Renal cortex interstitium (tissue), 11 donors: Measurements from ENCODE around the gene STYX. TPM values are rescaled to one million over a fixed set of nuclear protein-coding genes. Genes with fewer than 3 reads are reported as not detected.

ENCODE experiments used
- DNase-seq, 11 donors: peaks; one replicate each; pipeline ENCODE4 v3.0.0-alpha.2; 2013; ENCODE audit warnings: low read depth in 9 of 11, low spot score in 4 of 11; ENCODE audit errors: extremely low read depth in 1 of 11
- polyA plus RNA-seq, 3 donors: library from polyadenylated mRNA; unstranded; fragments of 120-200 nt; gene quantifications; one replicate each; pipeline ENCODE4 v1.2.1, GENCODE V29; 2013; ENCODE audit not compliant: insufficient read length in 3 of 3

The STYX gene
- polyA plus RNA-seq, 3 donors = 13.5 to 19.0 (median 15.3) TPM

DNA sequence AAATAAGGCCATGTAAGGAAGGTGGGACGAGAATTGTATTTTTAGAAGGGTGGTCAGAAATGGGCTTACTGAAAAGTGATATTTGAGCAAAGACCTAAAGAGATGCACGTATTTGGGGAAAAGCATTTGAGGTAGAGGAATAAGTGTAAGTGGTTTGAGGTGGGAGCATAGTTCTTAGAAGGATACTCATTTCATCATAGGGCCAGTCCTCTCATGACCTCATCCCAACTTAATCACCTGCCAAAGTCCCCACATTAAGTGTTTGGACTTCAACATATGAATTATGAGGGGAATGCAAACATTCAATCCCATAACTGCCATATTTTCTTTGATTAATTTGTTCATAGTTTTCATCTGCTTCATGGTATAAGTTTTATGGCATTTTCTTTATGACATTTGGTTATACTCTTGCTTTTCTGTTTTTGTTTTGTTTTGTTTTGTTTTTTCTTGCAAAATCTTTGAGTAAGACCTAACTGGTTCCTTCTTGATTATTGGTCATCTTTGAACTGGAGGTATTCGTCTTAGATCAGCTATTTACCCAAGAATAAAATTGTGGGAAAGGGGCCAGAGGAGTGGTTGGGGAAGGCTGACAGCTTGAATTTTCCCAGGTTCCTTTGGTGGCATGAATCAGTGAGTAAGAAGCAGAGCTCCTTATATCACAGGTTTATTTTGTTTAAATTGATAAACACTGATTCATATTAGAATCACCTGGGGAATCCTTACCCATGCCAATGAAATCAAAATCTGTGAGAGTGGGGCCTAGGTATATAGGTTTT is 37.3 kb downstream of the STYX start:
- no peak for DNase-seq

DNA sequence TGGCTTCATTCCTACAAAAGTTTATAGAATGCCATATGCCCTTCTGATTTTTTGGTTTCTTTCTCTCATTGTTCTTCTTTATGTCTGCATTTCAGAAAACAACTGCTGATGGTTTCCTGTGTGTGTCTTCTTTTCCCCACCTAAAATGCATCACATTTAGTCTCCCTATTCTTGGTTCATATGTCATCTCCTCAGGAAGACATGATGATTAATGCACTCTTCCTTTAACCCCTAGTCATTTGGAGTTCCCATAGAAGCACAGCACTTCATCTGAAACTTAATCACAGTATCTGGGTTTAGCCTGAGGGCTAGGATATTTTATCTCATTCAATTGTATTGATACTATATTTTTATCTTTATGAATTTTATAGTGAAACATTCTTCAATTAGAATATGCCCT is 39.9 kb downstream of the STYX start:
- no peak for DNase-seq

DNA sequence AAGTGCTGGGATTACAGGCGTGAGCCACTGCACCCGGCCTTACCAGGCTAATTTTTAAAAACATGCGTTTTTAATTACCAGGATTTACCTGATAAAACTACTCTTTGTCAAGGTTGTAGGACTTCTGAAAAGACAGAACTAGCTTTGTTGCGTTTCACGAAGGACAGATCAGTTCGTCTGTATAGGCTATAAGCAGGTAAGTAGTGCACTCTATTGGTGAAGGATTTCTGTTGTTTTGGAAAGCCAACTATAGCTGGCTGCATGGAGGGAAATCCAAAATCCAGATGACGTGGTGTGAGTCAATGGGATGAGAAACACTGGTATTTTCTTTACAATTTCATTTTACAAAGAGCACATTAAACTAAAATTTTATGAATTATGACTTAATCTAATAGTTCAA is 46.9 kb downstream of the STYX start:
- DNase-seq = no peak

DNA sequence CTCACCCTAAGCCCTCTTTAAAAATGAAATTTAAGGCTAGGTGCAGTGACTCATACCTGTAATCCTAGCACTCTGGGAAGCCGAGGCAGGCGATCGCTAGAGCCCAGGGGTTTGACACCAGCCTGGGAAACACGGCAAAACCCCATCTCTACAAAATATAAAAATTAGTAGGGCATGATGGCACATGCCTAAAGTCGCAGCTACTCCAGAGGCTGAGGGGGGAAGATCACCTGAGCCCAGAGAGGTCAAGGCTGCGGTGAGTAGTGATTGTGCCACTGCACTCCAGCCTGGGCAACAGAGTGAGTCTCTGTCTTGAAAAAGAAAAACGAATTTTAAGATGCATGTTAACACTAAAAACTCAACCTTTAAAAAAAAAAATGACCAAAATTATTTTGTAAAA is 48.7 kb downstream of the STYX start:
- no peak for DNase-seq

DNA sequence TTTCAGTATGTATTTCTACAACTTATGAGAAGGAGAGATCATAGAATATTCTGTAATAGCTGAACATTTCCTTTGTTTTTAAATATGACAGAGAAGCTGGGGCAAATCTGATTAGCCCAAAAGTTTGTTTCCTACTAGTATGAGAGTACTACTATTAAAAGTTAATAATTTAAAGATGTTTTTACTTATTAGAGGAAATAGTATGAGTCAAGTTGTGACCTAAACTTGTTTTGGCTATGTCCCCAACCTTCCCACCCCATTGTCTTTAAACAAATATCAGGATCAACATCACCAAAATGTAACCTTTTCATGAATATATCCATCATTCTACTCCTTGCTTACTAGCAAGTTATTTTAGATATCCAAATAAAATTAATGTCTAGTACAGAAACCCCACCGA is 50.9 kb downstream of the STYX start:
- DNase-seq = no peak

DNA sequence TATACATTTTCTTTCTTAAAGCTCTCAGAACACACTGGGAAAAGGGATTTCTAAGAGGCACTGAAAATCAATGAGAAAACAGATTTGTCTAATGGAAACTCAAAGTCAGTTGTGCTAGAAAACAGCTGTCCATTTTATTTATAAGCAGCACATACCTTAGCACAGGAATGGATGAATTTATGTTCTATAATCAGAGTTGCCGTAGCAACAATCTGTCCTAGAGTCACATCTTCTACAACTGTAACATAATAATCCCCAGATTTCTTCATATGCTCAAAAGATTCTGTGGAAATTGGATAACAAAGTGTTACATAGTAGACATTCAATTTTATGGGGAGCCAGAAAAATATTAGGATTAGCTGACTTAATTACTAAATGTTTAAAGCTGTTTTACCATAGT is 51.7 kb downstream of the STYX start:
- DNase-seq = no peak

DNA sequence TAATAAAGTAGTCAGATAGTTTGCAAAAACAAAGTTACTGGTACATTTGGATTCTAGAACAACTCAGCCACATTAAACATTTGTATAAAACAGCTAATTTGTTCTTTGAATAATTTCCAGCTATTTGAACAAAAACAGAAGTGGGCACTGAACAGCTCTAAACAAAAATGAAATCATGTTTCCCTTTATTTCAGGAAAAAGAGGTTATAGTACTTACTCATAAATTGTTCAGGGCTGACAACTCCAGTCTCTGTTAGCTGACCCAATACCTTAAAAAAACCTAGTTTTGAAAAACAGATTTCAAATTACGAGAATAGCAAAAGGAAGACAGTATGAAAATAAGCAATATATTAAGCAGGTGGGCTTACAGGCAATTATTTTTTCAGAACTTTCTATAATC is 53.2 kb downstream of the STYX start:
- no peak for DNase-seq

DNA sequence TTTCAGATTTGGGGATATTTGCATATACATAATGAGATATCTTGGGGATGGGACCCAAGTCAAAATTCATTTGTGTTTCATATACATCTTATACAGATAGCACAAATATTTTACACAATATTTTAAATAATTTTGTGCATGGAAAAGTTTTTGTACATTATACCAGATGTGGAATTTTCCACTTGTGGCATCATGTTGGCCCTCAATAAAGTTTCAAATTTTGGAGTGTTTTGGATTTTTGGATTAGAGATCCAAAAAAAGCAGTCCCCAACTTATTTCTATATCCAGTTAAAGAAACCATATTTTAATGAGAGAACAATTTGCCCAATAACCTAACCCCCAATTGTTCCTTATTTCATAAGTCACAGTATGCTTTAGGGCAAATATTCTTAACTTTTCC is 56.9 kb downstream of the STYX start:
- no peak for DNase-seq

DNA sequence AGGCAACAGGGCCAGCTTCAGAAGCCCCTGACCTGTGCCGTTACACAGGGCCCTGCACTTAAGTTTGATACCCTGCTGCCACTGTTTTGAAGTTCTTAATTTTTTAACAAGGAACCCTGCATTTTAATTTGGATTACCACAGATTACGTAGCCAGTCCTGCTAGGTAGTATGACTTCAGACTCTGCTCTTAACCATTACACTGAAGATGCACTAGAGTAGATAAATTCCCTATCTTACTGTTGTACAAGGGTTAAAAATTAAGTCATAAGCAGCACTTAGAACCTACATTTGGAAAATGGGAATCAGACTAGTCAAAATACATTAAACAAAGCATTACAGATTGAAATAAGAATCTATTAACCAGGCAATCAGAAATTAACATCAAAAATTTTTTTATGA is 59.2 kb downstream of the STYX start:
- no peak for DNase-seq

DNA sequence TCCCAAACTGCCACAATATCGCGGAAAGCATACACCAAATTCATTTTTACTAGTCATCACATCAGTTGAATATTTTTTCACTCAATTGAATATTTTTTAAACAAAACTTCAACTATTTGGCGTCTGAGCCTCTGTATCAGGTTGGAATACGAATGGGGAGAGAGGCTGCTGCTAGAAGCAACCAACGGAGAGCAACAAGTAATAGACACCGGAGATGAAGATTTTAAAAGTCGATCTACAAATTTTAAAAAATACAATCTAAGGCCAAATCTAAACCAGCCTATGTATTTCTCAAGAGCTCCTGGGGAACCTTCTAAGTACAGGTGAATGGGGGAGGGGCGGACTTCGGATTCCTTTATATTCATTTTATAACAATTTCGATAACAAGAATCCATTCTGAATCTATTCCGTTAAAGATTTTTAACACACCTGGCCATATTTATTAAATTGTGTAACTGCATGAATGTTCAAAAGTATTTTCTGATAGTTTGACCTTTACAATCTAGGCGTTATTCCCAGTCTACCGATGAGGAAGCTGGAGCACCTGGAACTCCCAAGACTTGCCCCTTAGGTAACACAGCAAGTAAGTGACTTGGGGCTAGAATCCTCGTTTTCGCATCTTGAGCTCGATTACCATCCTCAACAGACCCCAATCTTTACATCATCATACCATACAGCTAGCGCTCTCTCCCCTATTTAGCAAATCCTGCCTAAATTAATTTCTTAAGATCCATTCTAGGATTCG is 60.2 kb downstream of the STYX start:
- no peak for DNase-seq

DNA sequence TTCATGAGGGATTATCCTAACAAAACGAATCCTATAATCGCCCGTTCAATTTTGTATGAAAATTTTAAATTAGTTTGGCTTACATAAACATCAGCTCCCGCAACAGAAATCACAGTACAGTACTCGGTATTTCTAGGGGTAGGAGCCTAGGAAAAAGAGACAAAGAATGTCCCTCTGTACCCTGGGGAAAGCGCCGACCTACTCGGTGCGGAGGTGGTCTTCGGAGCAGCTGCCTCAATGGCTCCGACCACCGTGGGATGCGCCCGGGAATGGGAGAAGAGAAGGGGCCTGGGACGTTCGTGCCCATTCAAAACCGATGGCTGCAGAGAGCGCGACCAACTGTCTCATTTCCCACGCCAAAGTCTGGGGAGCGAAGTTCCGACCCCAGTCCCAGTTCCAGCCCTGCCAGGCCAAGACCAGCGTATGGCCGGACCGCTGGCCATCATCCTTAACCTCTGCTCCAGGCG is 60.8 kb downstream of the STYX start:
- peak in 1 of 11 donors; percentile 20 for DNase-seq

DNA sequence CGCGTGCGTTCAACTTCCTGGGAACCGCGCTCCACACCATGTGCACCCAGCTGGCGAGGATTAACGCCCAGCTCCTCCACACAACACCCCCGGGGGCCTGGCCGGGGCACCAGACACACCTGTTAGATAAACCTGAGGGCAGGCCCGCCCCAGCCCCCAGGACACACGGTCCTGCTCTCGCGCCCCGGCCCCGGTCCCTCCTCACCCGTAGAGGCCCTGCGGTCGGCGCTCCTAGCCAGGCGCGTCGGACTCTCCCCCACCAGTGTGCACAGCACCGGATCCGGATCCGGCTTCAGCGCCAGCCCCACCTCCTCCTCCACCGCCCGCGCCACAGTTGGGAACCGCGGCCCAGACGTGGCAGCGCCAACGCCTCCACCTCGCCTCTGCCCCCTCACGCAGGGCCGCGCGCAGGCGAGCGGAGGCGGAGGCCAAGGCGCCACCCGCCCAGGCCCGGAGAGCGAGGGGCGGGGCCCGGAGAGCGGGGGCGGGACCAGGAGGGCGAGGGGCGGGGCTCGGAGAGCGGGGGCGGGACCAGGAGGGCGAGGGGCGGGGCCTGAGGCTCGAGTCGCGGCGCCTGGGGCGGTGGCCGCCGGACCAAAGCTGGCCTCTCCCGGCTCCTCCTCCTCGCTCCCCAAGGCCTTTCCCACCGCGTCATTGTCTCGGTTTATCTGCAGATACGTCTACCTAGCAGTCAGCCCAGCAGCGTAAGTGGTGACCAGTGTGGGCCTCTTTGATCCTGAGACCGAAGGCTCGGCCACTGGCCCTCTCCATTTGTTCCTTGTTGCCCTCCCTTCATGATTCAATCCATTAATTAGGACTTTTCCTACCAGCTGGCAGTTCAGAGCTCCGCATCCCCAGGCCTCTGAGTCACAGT is 61.5 kb downstream of the STYX start, which contains the start of gene GNPNAT1:
Gene GNPNAT1 (minus strand): TSS at position 385 of the 874 bp plus-strand sequence. CDS start 6,957 bp downstream, outside the sequence.
- peak; percentile 47 to 82 (median 71) for DNase-seq

DNA sequence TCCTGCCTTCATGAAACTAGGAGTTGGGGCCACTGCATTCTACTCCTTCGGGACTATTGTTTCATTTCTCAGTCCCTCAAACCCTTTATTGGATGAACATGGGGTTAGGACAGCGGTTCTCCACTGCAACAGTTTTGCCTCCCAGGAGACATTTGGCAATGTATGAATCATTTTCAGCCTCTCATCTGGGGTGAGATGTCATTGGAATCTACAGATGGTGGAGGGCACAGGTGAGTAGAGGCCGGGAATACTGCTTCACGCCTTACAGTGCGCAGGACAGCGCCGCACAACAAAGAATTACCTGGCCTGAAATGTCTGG is 62.1 kb downstream of the STYX start:
- no peak for DNase-seq

DNA sequence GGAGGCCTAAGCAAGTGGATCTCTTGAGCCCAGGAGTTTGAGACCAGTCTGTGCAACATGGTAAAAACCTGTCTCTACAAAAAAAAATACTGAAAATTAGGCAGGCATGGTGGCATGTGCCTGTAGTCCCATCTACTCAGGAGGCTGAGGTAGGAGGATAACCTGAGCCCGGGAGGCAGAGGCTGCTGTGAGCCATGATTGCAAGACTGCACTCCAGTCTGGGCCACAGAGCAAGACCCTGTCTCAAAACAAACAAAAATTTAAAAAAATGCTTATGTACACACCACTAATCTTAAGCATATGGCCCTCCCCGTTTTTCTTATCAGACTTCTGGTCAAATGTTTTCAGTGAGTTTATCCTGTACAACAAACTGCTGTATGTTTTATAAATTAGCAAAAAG is 63.1 kb downstream of the STYX start:
- no peak for DNase-seq

DNA sequence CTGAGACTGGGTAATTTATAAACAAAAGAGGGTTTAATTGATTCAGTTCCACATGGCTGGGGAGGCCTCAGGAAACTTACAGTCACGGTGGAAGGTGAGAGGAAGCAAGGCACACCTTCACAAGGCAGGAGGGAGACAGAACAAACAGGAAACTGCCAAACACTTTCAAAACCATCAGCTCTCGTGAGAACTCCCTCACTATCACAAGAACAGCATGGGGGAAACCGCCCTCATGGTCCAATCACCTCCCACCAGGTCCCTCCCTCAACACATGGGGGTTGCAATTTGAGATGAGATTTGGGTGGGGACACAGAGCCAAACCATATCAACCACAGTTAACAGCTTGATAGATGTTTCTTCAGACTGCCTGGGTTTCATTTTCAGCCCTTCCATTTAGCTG is 67.7 kb downstream of the STYX start:
- no peak for DNase-seq

DNA sequence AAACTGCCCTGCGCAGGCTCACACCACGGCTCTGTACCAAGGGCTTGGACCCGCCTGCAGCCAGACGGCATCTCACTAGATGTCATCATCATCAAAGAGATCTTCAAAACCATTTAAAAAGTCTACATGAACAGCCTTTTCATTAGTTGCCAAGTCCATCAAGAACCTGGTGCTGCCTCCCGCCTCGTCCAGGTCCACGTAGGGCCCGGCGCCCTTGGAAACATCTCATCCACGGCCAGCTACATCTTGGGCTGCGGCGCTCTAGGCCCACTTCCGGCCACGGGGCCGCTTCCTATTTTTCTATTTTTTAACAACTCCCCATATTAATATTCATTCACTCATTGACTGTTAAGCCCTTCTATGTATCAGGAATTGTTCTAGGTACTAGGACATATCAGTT is 68.9 kb downstream of the STYX start:
- no peak for DNase-seq

DNA sequence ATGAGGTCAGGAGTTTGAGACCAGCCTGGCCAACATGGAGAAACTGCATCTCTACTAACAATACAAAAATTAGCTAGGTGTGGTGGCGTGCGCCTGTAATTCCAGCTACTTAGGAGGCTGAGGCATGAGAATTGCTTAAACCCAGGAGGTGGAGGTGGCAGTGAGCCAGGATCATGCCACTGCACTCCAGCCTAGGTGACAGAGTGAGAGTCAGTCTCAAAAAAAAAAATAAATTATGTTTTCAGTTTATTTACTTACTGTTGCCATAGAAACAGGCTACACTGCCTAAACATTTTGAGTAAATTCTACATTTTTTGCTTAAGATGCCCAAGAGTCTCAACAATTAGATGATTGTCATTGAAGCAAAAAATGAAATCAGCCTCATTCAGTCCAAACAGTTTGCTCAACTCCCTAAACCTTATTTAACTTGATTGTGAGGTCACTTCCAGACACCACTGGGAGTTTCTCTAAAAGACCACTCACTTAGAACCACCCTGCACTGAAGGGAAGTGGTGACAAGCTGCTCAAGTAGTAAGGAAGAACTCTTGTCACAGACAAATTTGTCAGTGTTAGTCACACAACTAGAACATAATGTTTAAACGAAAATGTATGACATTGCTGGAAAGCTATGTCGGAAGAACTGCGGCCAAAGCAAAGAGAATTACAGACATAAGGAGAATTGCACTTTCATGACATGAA is 71.2 kb downstream of the STYX start:
- DNase-seq = no peak

DNA sequence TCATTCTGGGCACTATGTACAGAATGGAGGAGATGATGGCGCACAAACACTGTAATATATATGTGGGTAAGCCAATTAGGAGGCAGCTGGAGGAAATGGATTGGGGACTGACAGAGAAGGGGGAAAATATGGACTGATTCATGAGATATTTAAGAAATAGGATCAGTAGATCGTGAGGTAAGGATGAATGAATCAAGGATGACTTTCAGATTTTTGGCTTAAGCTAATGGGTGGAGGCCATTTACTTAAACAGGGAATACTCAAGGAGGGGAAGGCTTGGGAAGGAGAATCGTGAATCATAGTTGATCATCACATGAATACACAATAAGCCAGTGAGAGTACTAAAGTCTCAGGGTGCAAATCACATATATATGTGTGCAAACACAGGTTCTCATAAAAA is 72.6 kb downstream of the STYX start:
- no peak for DNase-seq

DNA sequence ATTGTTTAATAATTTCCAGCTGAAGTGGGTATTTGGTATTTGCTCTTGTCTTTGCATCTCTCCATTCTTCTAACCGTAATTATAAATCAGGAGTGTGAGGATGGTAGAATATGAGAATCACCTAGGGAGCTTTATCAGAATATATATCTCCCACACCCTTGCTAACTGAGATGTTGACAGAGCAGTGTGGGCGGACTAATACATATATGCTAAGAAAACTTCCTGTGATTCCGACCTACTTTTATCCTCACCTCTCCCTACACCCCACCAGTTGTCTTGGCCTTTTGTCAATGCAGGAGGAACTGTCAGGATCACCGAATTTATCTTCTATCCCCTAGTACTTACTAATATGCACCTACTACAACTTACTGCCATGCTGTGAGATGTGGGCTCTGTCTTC is 76.1 kb downstream of the STYX start:
- DNase-seq = no peak
